Stomach (tissue), 9 donors: ENCODE data around the gene DISC1. TPM values are rescaled to one million over a fixed set of nuclear protein-coding genes. Genes with fewer than 3 reads are reported as not detected.
"Not testable (repeated sequence)": the region's sequence is repeated elsewhere in the genome, so short reads cannot be mapped to it uniquely, and the experiment has no call there.

Experiments
- DNase-seq, 2 donors: peaks; one replicate each; pipeline versions ENCODE4 v3.0.0 to v3.0.0-alpha.2; 2013 to 2019
- H3K27ac ChIP-seq, 5 donors: fragments of 200-600 bp in 4 of 5; sonication (generic) in 4 of 5; one replicate each; pipeline ENCODE4 v1.5.1; 2013 to 2019; ENCODE audit warnings: mild to moderate bottlenecking in 1 of 5, moderate library complexity in 1 of 5
- H3K27me3 ChIP-seq, 3 donors: fragments of 200-600 bp; sonication (generic); one replicate each; pipeline ENCODE4 v1.5.1; 2017 to 2019; ENCODE audit warnings: mixed run types in 1 of 3
- H3K36me3 ChIP-seq, 4 donors: fragments of 200-600 bp; sonication (generic); 1 replicate in 3 of 4; 2 replicates in 1 of 4; pipeline ENCODE4 v1.5.1; 2016 to 2019
- H3K4me1 ChIP-seq, 4 donors: fragments of 200-600 bp; sonication (generic); one replicate each; pipeline ENCODE4 v1.5.1; 2016 to 2019
- H3K4me3 ChIP-seq, 4 donors: fragments of 200-600 bp; sonication (generic) in 3 of 4; one replicate each; pipeline ENCODE4 v1.5.1; 2016 to 2019; ENCODE audit warnings: mild to moderate bottlenecking in 1 of 4
- H3K9me3 ChIP-seq, 4 donors: fragments of 200-600 bp; sonication (generic); one replicate each; pipeline ENCODE4 v1.5.1; 2016 to 2019
- EP300 ChIP-seq: sonication (generic); formaldehyde crosslinking; IDR thresholded peaks from one replicate; pipeline ENCODE4 v1.6.1; 2017; ENCODE audit warnings: antibody characterized with exemption
- POLR2A ChIP-seq, 4 donors: fragments of 450-650 bp; IDR thresholded peaks; one replicate each; pipeline ENCODE4 v1.6.1; 2016; ENCODE audit warnings: antibody characterized with exemption in 4 of 4, control low read depth in 2 of 4, mild to moderate bottlenecking in 1 of 4, moderate library complexity in 1 of 4
- POLR2AphosphoS5 ChIP-seq, 3 donors: sonication (generic); formaldehyde crosslinking; IDR thresholded peaks; one replicate each; pipeline ENCODE4 v1.6.1; 2016; ENCODE audit warnings: antibody characterized with exemption in 3 of 3
- WGBS, 5 donors: extraction: QIAGEN DNeasy Blood & Tissue Kit in 3 of 5; methylation state at CpG; one replicate each; pipeline versions ENCODE4 v1.1.5 to v1.1.7; 2013 to 2018; 5-methylcytosine and 5-hydroxymethylcytosine counted together
- intact Hi-C: fragments of 100-400 bp; cut with DNase I; formaldehyde crosslinking; loops from one replicate; pipeline ENCODE4 v1.15.1; 2023; ENCODE audit warnings: low total_unique reads
- polyA plus RNA-seq, 3 donors: library from polyadenylated mRNA; stranded (reverse); fragments of 200-250 nt; gene quantifications; one replicate each; pipeline ENCODE4 v1.2.3, GENCODE V29; 2013
- total RNA-seq, 5 donors: library from RNA; depleted of rRNA; stranded (reverse); fragments of >200 nt; gene quantifications; one replicate each; pipeline versions ENCODE4 v1.1.0 to v1.2.3, GENCODE V29; 2014 to 2016
- TF ChIP-seq, protein P1 (sequence below), 7 experiments: fragments of 450-650 bp in 4 of 7; fragments of 200-600 bp in 3 of 7; sonication (generic) in 3 of 7; IDR thresholded peaks; one replicate each; pipeline ENCODE4 v1.5.1; 2016 to 2019; ENCODE audit warnings: antibody characterized with exemption in 7 of 7, control low read depth in 2 of 7, mild to moderate bottlenecking in 1 of 7
- donor health status: healthy with polysubstance abuse.
- donor health status: Bipolar disorder and iron deficiency.
- donor health status: healthy.

The DISC1 gene
- total and polyA plus RNA-seq, 8 donors = 0.43 to 29.8 (median 1.6) TPM

DNA sequence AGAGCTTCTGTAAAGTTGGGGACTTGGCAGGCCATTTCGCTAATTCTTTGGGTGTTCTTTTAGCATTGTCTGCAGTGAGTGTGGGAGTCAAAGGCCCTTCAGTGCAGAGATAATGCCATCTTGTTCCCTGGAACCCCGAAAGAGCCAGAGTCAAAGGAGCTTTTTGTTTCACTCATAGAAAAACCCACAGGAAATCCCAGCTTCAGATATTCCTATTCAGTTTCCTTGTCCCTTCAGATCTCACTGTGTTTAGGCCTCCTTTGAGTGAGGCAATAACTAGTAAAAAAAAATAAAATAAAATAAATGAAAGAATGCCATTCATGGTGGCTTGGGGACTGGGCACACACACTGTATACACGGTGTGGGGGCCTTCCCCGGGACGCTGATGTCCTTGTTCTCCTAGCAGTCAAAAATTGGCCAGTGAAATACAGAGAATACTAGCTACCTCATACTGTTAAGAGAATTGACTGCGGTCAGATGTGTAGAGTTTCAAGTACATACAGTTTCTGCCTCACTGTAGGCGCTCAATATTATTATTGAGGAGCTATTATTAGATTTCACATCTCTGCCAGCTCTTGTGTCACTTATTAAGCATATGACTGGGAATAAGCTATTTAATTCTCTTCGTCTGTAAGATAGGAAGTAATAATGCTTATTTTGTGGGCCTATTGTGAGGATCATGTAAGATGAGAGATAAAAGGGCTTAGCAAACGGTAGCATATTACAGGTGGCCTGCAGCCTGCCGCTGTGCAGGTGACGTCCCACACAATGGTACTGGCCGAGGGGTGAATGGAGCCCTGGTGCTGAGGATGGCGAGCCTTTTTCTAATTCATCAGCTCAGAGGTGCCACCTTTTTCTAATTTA lies 16.7 kb downstream of the DISC1 start:
- H3K36me3 ChIP-seq = no peaks in the 10 kb centered on the region
- DNase-seq = peak in 1 of 2 donors; percentile 18
- H3K27ac ChIP-seq = no peak overlapping the region
- no peak for TF ChIP-seq EP300
- no peak for TF ChIP-seq POLR2A (IDR thresholded peaks at IDR 0.05)
- TF ChIP-seq, protein P1, sequence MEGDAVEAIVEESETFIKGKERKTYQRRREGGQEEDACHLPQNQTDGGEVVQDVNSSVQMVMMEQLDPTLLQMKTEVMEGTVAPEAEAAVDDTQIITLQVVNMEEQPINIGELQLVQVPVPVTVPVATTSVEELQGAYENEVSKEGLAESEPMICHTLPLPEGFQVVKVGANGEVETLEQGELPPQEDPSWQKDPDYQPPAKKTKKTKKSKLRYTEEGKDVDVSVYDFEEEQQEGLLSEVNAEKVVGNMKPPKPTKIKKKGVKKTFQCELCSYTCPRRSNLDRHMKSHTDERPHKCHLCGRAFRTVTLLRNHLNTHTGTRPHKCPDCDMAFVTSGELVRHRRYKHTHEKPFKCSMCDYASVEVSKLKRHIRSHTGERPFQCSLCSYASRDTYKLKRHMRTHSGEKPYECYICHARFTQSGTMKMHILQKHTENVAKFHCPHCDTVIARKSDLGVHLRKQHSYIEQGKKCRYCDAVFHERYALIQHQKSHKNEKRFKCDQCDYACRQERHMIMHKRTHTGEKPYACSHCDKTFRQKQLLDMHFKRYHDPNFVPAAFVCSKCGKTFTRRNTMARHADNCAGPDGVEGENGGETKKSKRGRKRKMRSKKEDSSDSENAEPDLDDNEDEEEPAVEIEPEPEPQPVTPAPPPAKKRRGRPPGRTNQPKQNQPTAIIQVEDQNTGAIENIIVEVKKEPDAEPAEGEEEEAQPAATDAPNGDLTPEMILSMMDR (IDR thresholded peaks at IDR 0.05) = no peak
- no peak for TF ChIP-seq POLR2AphosphoS5 (IDR thresholded peaks at IDR 0.05)
- H3K4me1 ChIP-seq = no peaks in the 10 kb centered on the region
- intact Hi-C loops = no loop called here
- no peaks in the 10 kb centered on the region for H3K27me3 ChIP-seq
- no peak overlapping the region for H3K4me3 ChIP-seq
- 77 to 87% (median 81%) methylated on average over 13 of the region's 13 CpGs for WGBS, 5 donors
- no peaks in the 10 kb centered on the region for H3K9me3 ChIP-seq

DNA sequence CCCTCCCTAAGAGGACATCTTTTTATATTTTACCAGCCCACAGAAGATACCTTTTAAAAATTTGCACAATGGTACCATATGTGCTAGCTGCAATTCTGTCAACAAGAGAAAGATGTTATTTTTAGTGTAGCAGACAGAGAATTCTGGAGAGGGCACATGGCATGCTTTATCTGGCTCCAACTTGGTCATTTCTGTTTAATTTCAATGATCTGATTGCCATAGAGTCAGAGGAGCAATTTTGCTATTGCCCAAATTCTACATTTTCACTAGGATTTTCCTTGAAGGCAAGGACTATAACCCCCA lies 17.3 kb downstream of the DISC1 start:
- H3K36me3 ChIP-seq = no peaks in the 10 kb centered on the region
- no peak for TF ChIP-seq POLR2A (IDR thresholded peaks at IDR 0.05)
- TF ChIP-seq EP300 = no peak
- no peak for TF ChIP-seq POLR2AphosphoS5 (IDR thresholded peaks at IDR 0.05)
- TF ChIP-seq, protein P1 (IDR thresholded peaks at IDR 0.05) = no peak
- H3K4me1 ChIP-seq = no peaks in the 10 kb centered on the region
- H3K9me3 ChIP-seq = no peaks in the 10 kb centered on the region
- DNase-seq = no peak
- no peak overlapping the region for H3K27ac ChIP-seq
- no peak overlapping the region for H3K4me3 ChIP-seq
- intact Hi-C loops = no loop called here
- no peaks in the 10 kb centered on the region for H3K27me3 ChIP-seq

DNA sequence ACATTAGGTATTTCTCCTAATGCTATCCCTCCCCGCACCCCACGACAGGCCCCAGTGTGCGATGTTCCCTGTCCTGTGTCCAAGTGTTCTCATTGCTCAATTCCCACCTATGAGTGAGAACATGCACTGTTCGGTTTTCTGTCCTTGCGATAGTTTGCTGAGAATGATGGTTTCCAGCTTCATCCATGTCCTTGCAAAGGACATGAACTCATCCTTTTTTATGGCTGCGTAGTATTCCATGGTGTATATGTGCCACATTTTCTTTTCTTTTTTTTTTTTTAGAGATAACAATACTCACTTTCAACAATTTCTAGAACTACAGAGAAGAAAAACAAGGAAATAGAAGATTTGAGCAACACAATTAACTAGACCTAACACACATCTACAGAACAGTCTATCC lies 19.0 kb downstream of the DISC1 start:
- H3K27me3 ChIP-seq, H3K9me3 ChIP-seq, intact Hi-C loops, DNase-seq, H3K4me1 ChIP-seq, H3K27ac ChIP-seq, H3K4me3 ChIP-seq, H3K36me3 ChIP-seq: not testable (repeated sequence)
- 96 to 99% (median 97%) methylated on average over 6 of the region's 6 CpGs for WGBS, 5 donors

DNA sequence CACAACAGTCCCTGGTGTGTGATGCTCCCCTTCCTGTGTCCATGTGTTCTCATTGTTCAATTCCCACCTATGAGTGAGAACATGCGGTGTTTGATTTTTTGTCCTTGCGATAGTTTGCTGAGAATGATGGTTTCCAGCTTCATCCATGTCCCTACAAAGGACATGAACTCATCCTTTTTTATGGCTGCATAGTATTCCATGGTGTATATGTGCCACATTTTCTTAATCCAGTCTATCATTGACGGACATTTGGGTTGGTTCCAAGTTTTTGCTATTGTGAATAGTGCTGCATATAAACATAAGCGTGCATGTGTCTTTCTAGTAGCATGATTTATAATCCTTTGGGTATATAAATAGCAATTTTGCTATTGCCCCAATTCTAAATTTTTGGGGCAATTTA lies 19.6 kb downstream of the DISC1 start:
- H3K4me1 ChIP-seq, H3K9me3 ChIP-seq, H3K36me3 ChIP-seq, H3K27me3 ChIP-seq, H3K4me3 ChIP-seq, intact Hi-C loops, H3K27ac ChIP-seq, DNase-seq: not testable (repeated sequence)
- 90 to 99% (median 92%) methylated on average over 2 to 4 of the region's 4 CpGs for WGBS, 5 donors

DNA sequence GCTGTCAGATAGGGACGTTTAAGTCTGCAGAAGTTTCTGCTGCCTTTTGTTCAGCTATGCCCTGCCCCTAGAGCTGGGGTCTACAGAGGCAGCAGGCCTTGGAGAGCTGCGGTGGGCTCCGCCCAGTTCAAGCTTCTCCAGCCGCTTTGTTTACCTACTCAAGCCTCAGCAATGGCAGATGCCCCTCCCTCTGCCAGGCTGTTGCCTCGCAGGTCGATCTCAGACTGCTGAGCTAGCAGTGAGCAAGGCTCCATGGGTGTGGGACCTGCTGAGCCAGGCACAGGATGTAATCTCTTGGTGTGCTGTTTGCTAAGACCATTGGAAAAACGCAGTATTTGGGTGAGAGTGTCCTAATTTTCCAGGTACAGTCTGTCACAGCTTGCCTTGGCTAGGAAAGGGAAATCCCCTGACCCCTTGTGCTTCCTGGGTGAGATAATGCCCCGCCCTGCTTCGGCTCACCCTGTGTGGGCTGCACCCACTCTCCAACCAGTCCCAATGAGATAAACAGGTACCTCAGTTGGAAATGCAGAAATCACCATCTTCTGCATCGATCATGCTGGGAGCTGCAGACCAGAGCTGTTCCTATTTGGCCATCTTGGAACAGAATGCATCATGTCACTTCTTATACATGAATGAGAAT lies 25.2 kb downstream of the DISC1 start:
- 24 to 52% (median 46%) methylated on average over 10 of the region's 10 CpGs for WGBS, 5 donors
- intact Hi-C loops, H3K4me1 ChIP-seq, H3K27me3 ChIP-seq, H3K27ac ChIP-seq, H3K4me3 ChIP-seq, H3K36me3 ChIP-seq, H3K9me3 ChIP-seq: not testable (repeated sequence)
- peak; percentile 29 to 62 for DNase-seq

DNA sequence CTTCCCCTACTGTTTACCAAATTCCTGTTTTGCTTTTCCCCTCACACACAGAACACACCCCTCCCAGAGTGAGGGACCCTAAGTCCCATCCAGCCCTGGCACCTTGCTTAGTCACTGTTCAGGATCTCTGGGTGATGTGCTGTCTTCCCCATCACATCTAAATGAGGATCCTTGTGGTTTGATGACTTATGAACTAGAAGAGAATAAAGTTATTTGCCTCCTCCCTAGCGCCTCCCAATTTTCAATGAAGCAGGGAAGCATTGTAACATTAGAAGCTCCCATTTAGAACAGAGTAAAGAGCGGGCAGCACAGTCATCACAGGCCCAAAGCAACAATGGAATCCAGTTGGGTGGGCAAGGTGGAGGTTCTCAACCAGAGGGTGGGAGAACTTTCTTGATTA lies 27.0 kb downstream of the DISC1 start:
- Histone ChIP-seq H3K27me3 (no peaks in the 10 kb centered on the region), H3K4me1 (peaks cover 5 to 10% (median 7%) of the 10 kb centered on the region in 4 donors), H3K27ac (no peak overlapping the region), H3K9me3 (peaks cover 0 to 7% (median 0%) of the 10 kb centered on the region in 4 donors), H3K36me3 (no peaks in the 10 kb centered on the region), H3K4me3 (no peak overlapping the region)
- WGBS, 5 donors = 94 to 100% (median 95%) methylated on average over 2 of the region's 2 CpGs
- intact Hi-C loops = no loop called here
- DNase-seq = no peak
- TF ChIP-seq POLR2A (IDR thresholded peaks at IDR 0.05) (no peak), POLR2AphosphoS5 (IDR thresholded peaks at IDR 0.05) (no peak), EP300 (no peak)
- TF ChIP-seq, protein P1 (IDR thresholded peaks at IDR 0.05) = no peak
